Fibroblast of peridontal ligament (primary cell): Measurements from ENCODE around the gene CEP57L1.

Source experiments
- DNase-seq: peaks from one replicate; pipeline ENCODE4 v3.0.0-alpha.2; 2010; ENCODE audit errors: extremely low read depth

CEP57L1 gene

GRCh38 chr6:109095036-109095834 lies at the start of gene CEP57L1:
Gene CEP57L1 (plus strand): TSS chr6:109095507. CDS start chr6:109145222, 49,715 bp downstream.
- peak; percentile 97 for DNase-seq

- DNase-seq: no peak
Observed at GRCh38 chr6:109048176-109048575, 47.1 kb upstream of the CEP57L1 start.

GRCh38 chr6:109048670-109049415 lies 46.5 kb upstream of the CEP57L1 start:
- no peak for DNase-seq

- DNase-seq: no peak
Observed at GRCh38 chr6:109050012-109050411, 45.3 kb upstream of the CEP57L1 start.

GRCh38 chr6:109050447-109051102 lies 44.7 kb upstream of the CEP57L1 start:
- DNase-seq: no peak

GRCh38 chr6:109051301-109052017 lies 43.8 kb upstream of the CEP57L1 start:
- no peak for DNase-seq

- DNase-seq: no peak
Observed at GRCh38 chr6:109052018-109052651, 43.2 kb upstream of the CEP57L1 start.

GRCh38 chr6:109052852-109053251 lies 42.5 kb upstream of the CEP57L1 start:
- no peak for DNase-seq

GRCh38 chr6:109053336-109053735 lies 42.0 kb upstream of the CEP57L1 start:
- no peak for DNase-seq

GRCh38 chr6:109055771-109056235 lies 39.5 kb upstream of the CEP57L1 start:
- DNase-seq: peak; percentile 73

- no peak for DNase-seq
Observed at GRCh38 chr6:109056661-109057060, 38.6 kb upstream of the CEP57L1 start.

GRCh38 chr6:109058620-109059019 lies 36.7 kb upstream of the CEP57L1 start:
- no peak for DNase-seq

- DNase-seq: peak; percentile 19
Observed at GRCh38 chr6:109059153-109059552, 36.2 kb upstream of the CEP57L1 start.

- DNase-seq: peak; percentile 29
Observed at GRCh38 chr6:109059571-109060021, 35.7 kb upstream of the CEP57L1 start.

- no peak for DNase-seq
Observed at GRCh38 chr6:109060571-109060970, 34.7 kb upstream of the CEP57L1 start.

GRCh38 chr6:109062216-109062615 lies 33.1 kb upstream of the CEP57L1 start:
- DNase-seq: no peak

- DNase-seq: no peak
Observed at GRCh38 chr6:109062767-109063352, 32.4 kb upstream of the CEP57L1 start.

- DNase-seq: no peak
Observed at GRCh38 chr6:109069746-109070145, 25.6 kb upstream of the CEP57L1 start.

- DNase-seq: no peak
Observed at GRCh38 chr6:109071125-109071917, 24.0 kb upstream of the CEP57L1 start.
